ENCODE measurements around the gene TMEM247.

DNA sequence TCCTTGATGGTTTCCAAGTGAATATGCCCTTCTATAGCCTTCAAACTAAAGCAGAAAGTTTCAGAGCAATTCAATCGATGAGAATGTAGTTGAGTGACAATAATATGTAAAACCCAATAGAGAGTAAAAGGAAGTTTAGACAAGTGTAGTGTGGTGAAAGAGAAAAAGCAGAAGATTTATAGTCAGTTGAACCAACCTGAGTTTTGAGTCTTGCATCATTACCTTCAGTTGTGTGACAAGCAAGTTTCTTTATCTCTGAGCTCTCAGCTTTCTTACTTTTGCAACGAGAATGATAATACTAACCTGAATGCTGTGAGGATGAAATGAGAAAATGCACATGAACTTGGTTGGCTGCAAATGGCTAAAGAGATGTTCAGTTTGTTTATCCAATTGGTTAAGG, 40.6 kb upstream of the TMEM247 start:
- TF ChIP-seq ELF4 (IDR thresholded peaks at IDR 0.05): no peak
- TF ChIP-seq BHLHE40 (IDR thresholded peaks at IDR 0.05; ENCODE audit: borderline replicate concordance): no peak
- TF ChIP-seq FOXA1 (IDR thresholded peaks at IDR 0.05): no peak
